Thyroid gland (tissue), 4 donors: ENCODE data around the gene INF2.

Experiments used
- CTCF ChIP-seq, 6 experiments: fragments of 200-600 bp in 3 of 6; fragments of 450-650 bp in 3 of 6; sonication (generic) in 3 of 6; IDR thresholded peaks; one replicate each; pipeline ENCODE4 v1.5.1; 2016 to 2019; ENCODE audit warnings: antibody characterized with exemption in 6 of 6, mild to moderate bottlenecking in 2 of 6, inconsistent platforms in 1 of 6, moderate library complexity in 1 of 6
- POLR2A ChIP-seq, 2 donors: fragments of 450-650 bp; IDR thresholded peaks; one replicate each; pipeline ENCODE4 v1.6.1; 2017; ENCODE audit warnings: antibody characterized with exemption in 2 of 2, mild to moderate bottlenecking in 2 of 2, moderate library complexity in 1 of 2

- TF ChIP-seq POLR2A (IDR thresholded peaks at IDR 0.05) (peak; percentile 60 to 90), CTCF (IDR thresholded peaks at IDR 0.05) (peak in 1 of 6 experiments; percentile 29)
These were observed 63.5 kb downstream of the INF2 start, which contains the start of gene SIVA1 for GRCh38 chr14:104752735-104753527.
